ENCODE measurements around the gene TBL1Y.

The TBL1Y gene

DNA sequence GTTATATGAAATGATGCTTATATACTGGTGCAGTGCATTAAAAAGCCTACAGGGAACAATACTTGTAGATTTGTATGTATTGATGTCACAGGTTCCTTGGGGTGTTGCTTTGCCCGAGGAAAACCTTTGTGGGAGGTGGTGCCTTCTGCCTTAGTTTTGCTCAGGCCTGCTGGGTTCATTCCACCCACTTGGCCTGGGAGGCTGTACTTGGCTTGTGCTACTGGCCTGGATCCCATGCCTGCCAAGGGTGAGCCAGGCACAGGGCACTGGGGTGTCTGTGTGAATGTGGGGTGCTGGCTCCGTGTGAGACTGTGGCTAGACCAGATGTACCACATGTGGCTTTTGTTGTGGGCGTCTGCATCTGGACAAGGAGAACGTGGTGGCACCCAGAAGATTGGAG is 17.8 kb downstream of the TBL1Y start:
- H3K27ac ChIP-seq (ENCODE audit: low read depth, low read length) = no peak overlapping the region
- no peaks in the 10 kb centered on the region for H3K79me2 ChIP-seq (ENCODE audit: control insufficient read depth, insufficient read depth, low read length, unreplicated experiment)
- H3K27me3 ChIP-seq (ENCODE audit: insufficient read depth, low read length) = no peaks in the 10 kb centered on the region
- H3K36me3 ChIP-seq (ENCODE audit: insufficient read depth, low read length) = no peaks in the 10 kb centered on the region
- no peak overlapping the region for H3K4me3 ChIP-seq (ENCODE audit: low read depth, low read length)
- no peaks in the 10 kb centered on the region for H3K4me1 ChIP-seq (ENCODE audit: control insufficient read depth, insufficient read depth, low read length, unreplicated experiment)
- no peak overlapping the region for H2AFZ ChIP-seq (ENCODE audit: low read length, unreplicated experiment)

DNA sequence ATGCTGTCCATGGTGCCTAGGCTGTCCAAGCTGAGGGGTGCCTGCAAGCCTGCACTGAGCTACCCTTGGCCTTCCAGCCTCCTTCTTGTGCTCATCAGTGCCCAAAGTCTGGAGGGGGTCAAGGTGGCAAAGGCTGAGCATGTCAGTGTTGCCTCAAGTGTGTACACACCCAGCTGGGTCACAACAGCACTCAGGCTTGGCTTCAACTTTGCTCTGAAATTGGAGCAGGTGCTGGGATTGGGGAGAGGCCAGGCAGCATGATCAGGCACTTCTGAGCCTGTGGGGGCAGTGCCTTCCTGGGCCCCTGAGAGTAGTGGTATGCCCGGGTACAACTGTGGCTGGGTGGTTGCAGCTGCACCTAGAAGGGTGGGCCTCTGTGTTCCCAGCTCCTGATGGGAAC is 18.7 kb downstream of the TBL1Y start:
- Histone ChIP-seq H3K27me3 (ENCODE audit: insufficient read depth, low read length) (no peaks in the 10 kb centered on the region), H3K36me3 (ENCODE audit: insufficient read depth, low read length) (no peaks in the 10 kb centered on the region), H3K79me2 (ENCODE audit: control insufficient read depth, insufficient read depth, low read length, unreplicated experiment) (no peaks in the 10 kb centered on the region), H3K4me1 (ENCODE audit: control insufficient read depth, insufficient read depth, low read length, unreplicated experiment) (no peaks in the 10 kb centered on the region), H2AFZ (ENCODE audit: low read length, unreplicated experiment) (no peak overlapping the region), H3K27ac (ENCODE audit: low read depth, low read length) (no peak overlapping the region), H3K4me3 (ENCODE audit: low read depth, low read length) (no peak overlapping the region)

DNA sequence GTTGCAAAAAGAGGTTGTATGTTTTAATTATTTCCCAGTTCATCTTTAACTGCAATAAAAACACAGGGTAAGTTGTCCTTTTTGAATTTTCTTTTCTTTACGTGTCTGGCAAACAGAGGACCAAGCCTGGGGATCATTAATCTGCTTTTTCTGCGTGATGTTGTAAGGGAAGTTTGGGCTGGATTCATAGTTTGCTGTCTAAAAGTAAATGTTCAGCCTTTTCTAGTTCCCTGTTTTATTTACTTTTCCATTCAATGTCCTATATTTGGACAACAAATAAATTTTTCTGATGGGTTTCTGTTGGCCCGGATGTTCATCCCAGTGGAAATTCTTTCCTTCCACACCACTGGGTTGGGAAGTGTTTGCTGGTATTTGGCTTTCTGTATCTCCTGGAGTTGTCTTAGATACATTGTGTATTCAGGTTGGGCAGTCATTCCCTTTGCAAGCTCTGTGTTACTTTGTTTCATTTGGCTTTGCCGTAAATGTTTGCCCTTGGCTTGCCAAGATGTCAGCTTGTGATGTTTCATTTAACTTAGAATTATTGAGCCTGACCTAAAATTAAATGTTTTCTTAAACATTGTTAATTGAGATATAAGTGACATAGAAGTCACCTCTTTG is 21.4 kb downstream of the TBL1Y start:
- Histone ChIP-seq H2AFZ (ENCODE audit: low read length, unreplicated experiment) (no peak overlapping the region), H3K4me1 (ENCODE audit: control insufficient read depth, insufficient read depth, low read length, unreplicated experiment) (no peaks in the 10 kb centered on the region), H3K36me3 (ENCODE audit: insufficient read depth, low read length) (no peaks in the 10 kb centered on the region), H3K4me3 (ENCODE audit: low read depth, low read length) (no peak overlapping the region), H3K27ac (ENCODE audit: low read depth, low read length) (no peak overlapping the region), H3K79me2 (ENCODE audit: control insufficient read depth, insufficient read depth, low read length, unreplicated experiment) (no peaks in the 10 kb centered on the region), H3K27me3 (ENCODE audit: insufficient read depth, low read length) (no peaks in the 10 kb centered on the region)

- Histone ChIP-seq H3K27me3 (ENCODE audit: insufficient read depth, low read length) (no peaks in the 10 kb centered on the region), H3K79me2 (ENCODE audit: control insufficient read depth, insufficient read depth, low read length, unreplicated experiment) (no peaks in the 10 kb centered on the region), H3K4me1 (ENCODE audit: control insufficient read depth, insufficient read depth, low read length, unreplicated experiment) (no peaks in the 10 kb centered on the region), H3K36me3 (ENCODE audit: insufficient read depth, low read length) (no peaks in the 10 kb centered on the region), H3K4me3 (ENCODE audit: low read depth, low read length) (no peak overlapping the region), H2AFZ (ENCODE audit: low read length, unreplicated experiment) (no peak overlapping the region), H3K27ac (ENCODE audit: low read depth, low read length) (no peak overlapping the region)
Observed at GRCh38 chrY:6935497-6935896, 25.0 kb downstream of the TBL1Y start.

GRCh38 chrY:6947695-6948094 is 37.2 kb downstream of the TBL1Y start:
- H3K36me3 ChIP-seq (ENCODE audit: insufficient read depth, low read length) = no peaks in the 10 kb centered on the region
- no peak overlapping the region for H2AFZ ChIP-seq (ENCODE audit: low read length, unreplicated experiment)
- H3K4me1 ChIP-seq (ENCODE audit: control insufficient read depth, insufficient read depth, low read length, unreplicated experiment) = no peaks in the 10 kb centered on the region
- no peaks in the 10 kb centered on the region for H3K27me3 ChIP-seq (ENCODE audit: insufficient read depth, low read length)
- H3K79me2 ChIP-seq (ENCODE audit: control insufficient read depth, insufficient read depth, low read length, unreplicated experiment) = no peaks in the 10 kb centered on the region
- no peak overlapping the region for H3K4me3 ChIP-seq (ENCODE audit: low read depth, low read length)
- no peak overlapping the region for H3K27ac ChIP-seq (ENCODE audit: low read depth, low read length)

GRCh38 chrY:6948378-6948777 is 37.9 kb downstream of the TBL1Y start:
- Histone ChIP-seq H3K4me3 (ENCODE audit: low read depth, low read length) (no peak overlapping the region), H2AFZ (ENCODE audit: low read length, unreplicated experiment) (no peak overlapping the region), H3K36me3 (ENCODE audit: insufficient read depth, low read length) (no peaks in the 10 kb centered on the region), H3K27me3 (ENCODE audit: insufficient read depth, low read length) (no peaks in the 10 kb centered on the region), H3K4me1 (ENCODE audit: control insufficient read depth, insufficient read depth, low read length, unreplicated experiment) (no peaks in the 10 kb centered on the region), H3K79me2 (ENCODE audit: control insufficient read depth, insufficient read depth, low read length, unreplicated experiment) (no peaks in the 10 kb centered on the region), H3K27ac (ENCODE audit: low read depth, low read length) (no peak overlapping the region)

DNA sequence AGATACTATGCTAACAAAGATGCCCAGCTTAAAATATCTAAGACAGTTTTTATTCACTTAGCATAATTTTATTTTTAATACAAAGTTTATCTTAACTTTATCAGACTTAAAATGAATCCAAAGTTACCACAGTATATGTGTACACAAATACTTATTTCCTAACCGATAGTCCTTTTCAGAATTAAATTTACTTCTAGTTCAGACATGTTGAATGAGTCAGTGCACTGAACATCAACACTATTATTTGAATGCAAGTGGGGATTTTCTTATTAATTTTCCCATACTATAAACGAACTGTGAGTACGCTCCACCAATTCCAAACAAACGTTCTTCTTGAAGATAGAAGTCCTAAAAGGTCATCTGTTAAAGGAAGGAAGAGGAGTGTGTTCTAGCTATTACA is 39.5 kb downstream of the TBL1Y start:
- no peaks in the 10 kb centered on the region for H3K36me3 ChIP-seq (ENCODE audit: insufficient read depth, low read length)
- no peak overlapping the region for H3K4me3 ChIP-seq (ENCODE audit: low read depth, low read length)
- H3K4me1 ChIP-seq (ENCODE audit: control insufficient read depth, insufficient read depth, low read length, unreplicated experiment) = no peaks in the 10 kb centered on the region
- no peak overlapping the region for H2AFZ ChIP-seq (ENCODE audit: low read length, unreplicated experiment)
- no peaks in the 10 kb centered on the region for H3K27me3 ChIP-seq (ENCODE audit: insufficient read depth, low read length)
- no peaks in the 10 kb centered on the region for H3K79me2 ChIP-seq (ENCODE audit: control insufficient read depth, insufficient read depth, low read length, unreplicated experiment)
- no peak overlapping the region for H3K27ac ChIP-seq (ENCODE audit: low read depth, low read length)

DNA sequence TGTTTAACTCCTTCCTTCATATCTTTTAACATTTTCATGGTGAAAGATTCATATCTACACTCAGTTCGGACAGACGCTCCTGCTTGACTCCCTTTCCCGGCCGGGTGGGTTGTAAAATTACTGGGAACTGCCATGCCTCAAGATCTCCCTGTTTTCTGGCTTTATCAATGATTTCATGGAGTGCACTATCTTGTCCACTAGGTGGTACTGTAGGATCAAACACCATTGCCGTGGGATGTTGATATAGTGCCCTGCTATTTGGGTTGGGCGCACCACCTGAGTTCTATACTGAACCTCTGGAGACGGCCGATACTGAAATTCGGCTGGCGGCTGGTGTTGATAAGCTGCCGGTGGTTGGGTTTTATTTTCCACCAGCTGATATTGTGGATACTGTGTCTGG is 54.2 kb downstream of the TBL1Y start:
- Histone ChIP-seq H3K4me1 (ENCODE audit: control insufficient read depth, insufficient read depth, low read length, unreplicated experiment) (no peaks in the 10 kb centered on the region), H3K4me3 (ENCODE audit: low read depth, low read length) (no peak overlapping the region), H3K27ac (ENCODE audit: low read depth, low read length) (no peak overlapping the region), H3K27me3 (ENCODE audit: insufficient read depth, low read length) (no peaks in the 10 kb centered on the region), H3K36me3 (ENCODE audit: insufficient read depth, low read length) (no peaks in the 10 kb centered on the region), H3K79me2 (ENCODE audit: control insufficient read depth, insufficient read depth, low read length, unreplicated experiment) (no peaks in the 10 kb centered on the region), H2AFZ (ENCODE audit: low read length, unreplicated experiment) (no peak overlapping the region)

DNA sequence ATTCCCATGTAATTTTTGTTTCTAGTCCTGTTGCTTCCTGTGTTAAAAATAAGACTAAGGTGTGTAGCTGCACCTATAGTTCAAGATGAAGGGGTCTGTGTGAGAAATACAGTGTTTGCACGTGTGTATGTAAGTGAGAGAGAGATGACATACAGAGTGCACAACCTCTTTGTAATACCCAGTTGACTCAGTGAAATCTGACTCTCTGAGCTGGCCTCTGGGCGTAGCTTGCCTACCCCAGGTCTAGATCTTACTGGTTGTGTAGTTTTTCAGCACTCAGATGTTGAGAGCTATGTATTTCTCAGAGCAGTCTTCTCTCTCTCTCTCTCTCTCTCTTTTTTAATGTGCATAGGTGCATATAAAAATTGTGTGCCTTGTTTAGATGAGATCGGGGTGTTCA is 56.0 kb downstream of the TBL1Y start:
- Histone ChIP-seq H3K36me3 (ENCODE audit: insufficient read depth, low read length) (no peaks in the 10 kb centered on the region), H2AFZ (ENCODE audit: low read length, unreplicated experiment) (no peak overlapping the region), H3K27me3 (ENCODE audit: insufficient read depth, low read length) (no peaks in the 10 kb centered on the region), H3K79me2 (ENCODE audit: control insufficient read depth, insufficient read depth, low read length, unreplicated experiment) (no peaks in the 10 kb centered on the region), H3K4me1 (ENCODE audit: control insufficient read depth, insufficient read depth, low read length, unreplicated experiment) (no peaks in the 10 kb centered on the region), H3K27ac (ENCODE audit: low read depth, low read length) (no peak overlapping the region), H3K4me3 (ENCODE audit: low read depth, low read length) (no peak overlapping the region)

DNA sequence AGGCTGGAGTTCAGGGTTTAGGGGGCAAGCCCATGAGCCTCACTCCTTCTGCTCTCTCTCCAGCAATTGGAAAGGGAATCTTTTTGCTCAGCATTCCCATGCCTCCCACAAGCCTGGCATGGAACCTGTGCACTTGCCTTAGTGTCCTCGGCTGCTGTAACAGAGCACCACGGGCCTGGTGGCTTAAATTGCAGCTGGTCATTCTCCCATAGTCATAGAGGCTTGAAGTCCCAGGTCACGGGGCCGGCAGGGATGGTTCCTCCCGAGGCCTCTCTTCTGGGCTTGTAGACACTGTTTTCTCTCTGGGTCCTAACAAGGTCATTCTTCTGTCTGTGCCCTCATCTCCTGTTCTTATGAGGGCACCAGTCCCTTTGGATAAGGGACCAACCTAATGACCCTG is 57.2 kb downstream of the TBL1Y start:
- Histone ChIP-seq H3K4me1 (ENCODE audit: control insufficient read depth, insufficient read depth, low read length, unreplicated experiment) (no peaks in the 10 kb centered on the region), H3K36me3 (ENCODE audit: insufficient read depth, low read length) (no peaks in the 10 kb centered on the region), H3K27ac (ENCODE audit: low read depth, low read length) (no peak overlapping the region), H3K79me2 (ENCODE audit: control insufficient read depth, insufficient read depth, low read length, unreplicated experiment) (no peaks in the 10 kb centered on the region), H2AFZ (ENCODE audit: low read length, unreplicated experiment) (no peak overlapping the region), H3K4me3 (ENCODE audit: low read depth, low read length) (no peak overlapping the region), H3K27me3 (ENCODE audit: insufficient read depth, low read length) (no peaks in the 10 kb centered on the region)

DNA sequence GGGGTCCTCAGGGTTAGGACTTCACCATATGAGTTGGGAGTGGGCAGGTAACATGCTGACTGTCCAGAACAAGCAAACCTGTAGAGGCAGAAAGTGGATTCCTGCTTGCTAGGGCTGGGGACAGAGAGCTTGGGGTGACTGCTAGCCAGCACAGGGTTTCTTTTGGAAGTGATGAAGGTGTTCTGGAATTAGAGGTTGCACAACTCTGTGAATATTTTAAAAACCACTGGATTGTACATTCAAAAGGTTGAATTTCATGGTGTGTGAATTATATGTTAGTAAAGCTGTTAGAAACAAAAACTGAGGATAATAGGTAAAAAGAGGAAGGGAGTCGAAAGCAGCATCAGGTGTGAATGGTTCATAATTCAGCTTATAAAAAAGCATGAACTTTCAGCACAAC is 57.7 kb downstream of the TBL1Y start:
- Histone ChIP-seq H3K27me3 (ENCODE audit: insufficient read depth, low read length) (no peaks in the 10 kb centered on the region), H2AFZ (ENCODE audit: low read length, unreplicated experiment) (no peak overlapping the region), H3K79me2 (ENCODE audit: control insufficient read depth, insufficient read depth, low read length, unreplicated experiment) (no peaks in the 10 kb centered on the region), H3K4me1 (ENCODE audit: control insufficient read depth, insufficient read depth, low read length, unreplicated experiment) (no peaks in the 10 kb centered on the region), H3K4me3 (ENCODE audit: low read depth, low read length) (no peak overlapping the region), H3K27ac (ENCODE audit: low read depth, low read length) (no peak overlapping the region), H3K36me3 (ENCODE audit: insufficient read depth, low read length) (no peaks in the 10 kb centered on the region)

Data from ACC112 (cell line).